ENCODE results near the gene NOL9. TPM values are rescaled to one million over a fixed set of nuclear protein-coding genes. Genes with fewer than 3 reads are reported as not detected.

NOL9 gene
- total RNA-seq, 1 donor from 2014 or later, result 26.8 TPM

- Histone ChIP-seq H3K27me3 (ENCODE audit: insufficient read depth, low read length) (no peaks in the 10 kb centered on the region), H3K4me3 (ENCODE audit: insufficient read depth, low read depth, low read length) (peak overlapping the region; percentile 42), H3K4me2 (ENCODE audit: low read length) (peak overlapping the region; percentile 92), H3K9ac (ENCODE audit: low read length) (peak overlapping the region; percentile 80), H3K4me1 (ENCODE audit: insufficient read depth, low read length) (peaks cover 32% of the 10 kb centered on the region), H2AFZ (ENCODE audit: low read depth, low read length) (no peak overlapping the region), H3K27ac (ENCODE audit: low read depth, low read length) (no peak overlapping the region), H3K36me3 (ENCODE audit: insufficient read depth, low read length) (no peaks in the 10 kb centered on the region), H3K79me2 (ENCODE audit: insufficient read depth, low read length) (peaks cover 84% of the 10 kb centered on the region), H3K9me3 (ENCODE audit: insufficient read depth, low read depth, low read length) (no peaks in the 10 kb centered on the region), H4K20me1 (ENCODE audit: insufficient read depth, low read length) (peaks cover 28% of the 10 kb centered on the region)
- Mint-ChIP-seq H3K4me1 (ENCODE audit: low read depth, unreplicated experiment) (peaks cover 3% of the 10 kb centered on the region), H3K9me3 (ENCODE audit: unreplicated experiment) (no peaks in the 10 kb centered on the region), H3K27me3 (ENCODE audit: low read depth, unreplicated experiment) (no peaks in the 10 kb centered on the region), H3K27ac (ENCODE audit: unreplicated experiment) (peak overlapping the region; percentile 41), H3K4me3 (ENCODE audit: unreplicated experiment) (no peak overlapping the region), H3K36me3 (ENCODE audit: low read depth, unreplicated experiment) (peaks cover 2% of the 10 kb centered on the region)
- TF ChIP-seq CTCF (IDR thresholded peaks at IDR 0.05; ENCODE audit: insufficient read depth, low read depth, low read length), result peak; percentile 87
- TF ChIP-seq EZH2 (IDR thresholded peaks at IDR 0.05; ENCODE audit: insufficient read depth, low read length), result no peak
- DNase-seq (ENCODE audit: low read depth) (peak; percentile 47), FAIRE-seq (no peak)
Measured at GRCh38 chr1:6486433-6487011, 67.8 kb downstream of the NOL9 start.

- H3K79me2 ChIP-seq (ENCODE audit: insufficient read depth, low read length), result peaks cover 78% of the 10 kb centered on the region
- no peaks in the 10 kb centered on the region for H3K36me3 ChIP-seq (ENCODE audit: insufficient read depth, low read length)
- H3K9ac ChIP-seq (ENCODE audit: low read length), result peak overlapping the region; percentile 80
- Mint-ChIP-seq H3K9me3 (ENCODE audit: unreplicated experiment) (no peaks in the 10 kb centered on the region), H3K4me3 (ENCODE audit: unreplicated experiment) (peak overlapping the region; percentile 69), H3K27ac (ENCODE audit: unreplicated experiment) (peak overlapping the region; percentile 34), H3K27me3 (ENCODE audit: low read depth, unreplicated experiment) (no peaks in the 10 kb centered on the region), H3K36me3 (ENCODE audit: low read depth, unreplicated experiment) (peaks cover 2% of the 10 kb centered on the region), H3K4me1 (ENCODE audit: low read depth, unreplicated experiment) (peaks cover 2% of the 10 kb centered on the region)
- peaks cover 24% of the 10 kb centered on the region for H3K4me1 ChIP-seq (ENCODE audit: insufficient read depth, low read length)
- DNase-seq (ENCODE audit: low read depth) (no peak), FAIRE-seq (no peak)
- H3K27me3 ChIP-seq (ENCODE audit: insufficient read depth, low read length), result no peaks in the 10 kb centered on the region
- no peak for TF ChIP-seq CTCF (IDR thresholded peaks at IDR 0.05; ENCODE audit: insufficient read depth, low read depth, low read length)
- TF ChIP-seq EZH2 (IDR thresholded peaks at IDR 0.05; ENCODE audit: insufficient read depth, low read length), result no peak
- H3K27ac ChIP-seq (ENCODE audit: low read depth, low read length), result no peak overlapping the region
- H4K20me1 ChIP-seq (ENCODE audit: insufficient read depth, low read length), result peaks cover 34% of the 10 kb centered on the region
- H3K4me3 ChIP-seq (ENCODE audit: insufficient read depth, low read depth, low read length), result peak overlapping the region; percentile 60
- H3K4me2 ChIP-seq (ENCODE audit: low read length), result peak overlapping the region; percentile 92
- H2AFZ ChIP-seq (ENCODE audit: low read depth, low read length), result peak overlapping the region; percentile 60
- H3K9me3 ChIP-seq (ENCODE audit: insufficient read depth, low read depth, low read length), result no peaks in the 10 kb centered on the region
Measured at GRCh38 chr1:6485168-6486101, 68.9 kb downstream of the NOL9 start.

Data from astrocyte (in vitro differentiated cells and primary cell).